Neural progenitor cell (in vitro differentiated cells): ENCODE results near the gene RUVBL1. TPM values are rescaled to one million over a fixed set of nuclear protein-coding genes. Genes with fewer than 3 reads are reported as not detected.

Source experiments
- DNase-seq: peaks from one replicate; pipeline ENCODE4 v3.0.0-alpha.2; 2016; ENCODE audit warnings: low spot score
- H2AFZ ChIP-seq: fragments of 200-600 bp; sonication (generic); replicated peaks from 2 replicates; pipeline ENCODE4 v1.6.1; 2016; ENCODE audit warnings: antibody characterized with exemption
- H3F3A ChIP-seq: fragments of 200-600 bp; sonication (generic); 2 replicates; pipeline ENCODE4 v1.6.1; 2016; ENCODE audit warnings: antibody characterized with exemption, low read depth
- H3K27ac ChIP-seq: fragments of 200-600 bp; sonication (generic); 2 replicates; pipeline ENCODE4 v1.5.1; 2016; ENCODE audit warnings: mild to moderate bottlenecking
- H3K27me3 ChIP-seq: fragments of 200-600 bp; sonication (generic); 2 replicates; pipeline ENCODE4 v1.6.1; 2016; ENCODE audit warnings: mild to moderate bottlenecking, moderate library complexity
- H3K36me3 ChIP-seq: fragments of 200-600 bp; sonication (generic); 2 replicates; pipeline ENCODE4 v1.5.1; 2016
- H3K4me1 ChIP-seq: fragments of 200-600 bp; sonication (generic); 2 replicates; pipeline ENCODE4 v1.6.1; 2016; ENCODE audit warnings: mixed run types
- H3K4me2 ChIP-seq: fragments of 200-600 bp; sonication (generic); 2 replicates; pipeline ENCODE4 v1.6.1; 2016
- H3K4me3 ChIP-seq: fragments of 200-600 bp; sonication (generic); 2 replicates; pipeline ENCODE4 v1.5.1; 2016
- H3K79me2 ChIP-seq: fragments of 200-600 bp; sonication (generic); 2 replicates; pipeline ENCODE4 v1.6.1; 2016; ENCODE audit warnings: low read depth
- H3K9ac ChIP-seq: fragments of 200-600 bp; sonication (generic); 2 replicates; pipeline ENCODE4 v1.6.1; 2016
- H3K9me3 ChIP-seq: fragments of 200-600 bp; sonication (generic); 2 replicates; pipeline ENCODE4 v1.5.1; 2016; ENCODE audit warnings: low read depth
- H4K20me1 ChIP-seq: fragments of 200-600 bp; sonication (generic); 2 replicates; pipeline ENCODE4 v1.6.1; 2016; ENCODE audit warnings: low read depth
- H3K27ac Mint-ChIP-seq: 3 replicates; pipeline ENCODE4 v1.8.0; 2021; ENCODE audit warnings: mixed read lengths
- H3K27me3 Mint-ChIP-seq: 2 replicates; pipeline ENCODE4 v1.8.0; 2022; ENCODE audit warnings: low read depth, mild to moderate bottlenecking, inconsistent platforms, moderate library complexity, mixed read lengths; ENCODE audit not compliant: insufficient read depth
- H3K36me3 Mint-ChIP-seq: 3 replicates; pipeline ENCODE4 v1.8.0; 2021; ENCODE audit warnings: mixed read lengths
- H3K4me1 Mint-ChIP-seq: 3 replicates; pipeline ENCODE4 v1.8.0; 2021; ENCODE audit warnings: mixed read lengths
- H3K4me3 Mint-ChIP-seq: 3 replicates; pipeline ENCODE4 v1.8.0; 2021; ENCODE audit warnings: mild to moderate bottlenecking, moderate library complexity, mixed read lengths
- H3K9me3 Mint-ChIP-seq: 3 replicates; pipeline ENCODE4 v1.8.0; 2020; ENCODE audit warnings: mixed read lengths
- EZH2 ChIP-seq: fragments of 200-600 bp; sonication (generic); IDR thresholded peaks from 2 replicates; pipeline ENCODE4 v1.6.1; 2017; ENCODE audit warnings: antibody characterized with exemption, mild to moderate bottlenecking, moderate library complexity
- EZH2phosphoT487 ChIP-seq: fragments of 200-600 bp; sonication (generic); IDR thresholded peaks from 2 replicates; pipeline ENCODE4 v1.6.1; 2017; ENCODE audit warnings: antibody characterized with exemption
- total RNA-seq: library from RNA; depleted of rRNA; stranded (reverse); fragments of >200 nt; gene quantifications from 2 replicates; pipeline ENCODE4 v1.2.3, GENCODE V29; 2015; ENCODE audit warnings: low replicate concordance
- TF ChIP-seq, protein P1 (sequence below): fragments of 200-600 bp; sonication (generic); IDR thresholded peaks from 2 replicates; pipeline ENCODE4 v1.5.1; 2017; ENCODE audit warnings: antibody characterized with exemption, mild to moderate bottlenecking

The RUVBL1 gene
- total RNA-seq, 1 donor from 2014 or later = 110 TPM

DNA sequence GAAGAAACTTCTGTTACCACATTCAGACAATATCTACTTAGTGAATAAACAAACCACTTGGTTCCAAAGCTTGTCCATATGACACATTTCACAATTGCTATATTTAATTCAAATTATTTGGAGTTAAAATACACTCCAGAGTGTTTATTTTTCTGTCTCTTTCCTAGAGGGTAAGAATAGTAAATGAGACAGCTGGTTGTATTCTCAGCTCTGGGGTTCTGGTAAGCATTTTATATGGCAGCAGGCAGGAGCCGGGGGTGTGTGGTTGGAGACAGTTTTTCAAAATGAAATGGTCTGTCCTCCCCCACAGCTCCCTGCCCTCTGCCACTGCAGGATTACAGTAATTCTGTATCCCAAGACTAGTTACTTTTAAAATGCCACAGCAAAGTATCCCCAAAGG lies 82.3 kb downstream of the RUVBL1 start:
- Mint-ChIP-seq H3K4me1 (no peaks in the 10 kb centered on the region), H3K36me3 (no peaks in the 10 kb centered on the region), H3K27ac (no peak overlapping the region), H3K27me3 (peaks cover 3% of the 10 kb centered on the region), H3K9me3 (no peaks in the 10 kb centered on the region), H3K4me3 (no peak overlapping the region)
- Histone ChIP-seq H3K27me3 (peaks cover 63% of the 10 kb centered on the region), H3K36me3 (no peaks in the 10 kb centered on the region), H3K9ac (no peak overlapping the region), H3K4me3 (no peak overlapping the region), H3K79me2 (no peaks in the 10 kb centered on the region), H2AFZ (no peak overlapping the region), H3K4me1 (no peaks in the 10 kb centered on the region), H3K4me2 (no peak overlapping the region), H3K27ac (no peak overlapping the region), H3F3A (no peaks in the 10 kb centered on the region), H4K20me1 (no peaks in the 10 kb centered on the region), H3K9me3 (no peaks in the 10 kb centered on the region)
- DNase-seq = no peak
- TF ChIP-seq, protein P1, sequence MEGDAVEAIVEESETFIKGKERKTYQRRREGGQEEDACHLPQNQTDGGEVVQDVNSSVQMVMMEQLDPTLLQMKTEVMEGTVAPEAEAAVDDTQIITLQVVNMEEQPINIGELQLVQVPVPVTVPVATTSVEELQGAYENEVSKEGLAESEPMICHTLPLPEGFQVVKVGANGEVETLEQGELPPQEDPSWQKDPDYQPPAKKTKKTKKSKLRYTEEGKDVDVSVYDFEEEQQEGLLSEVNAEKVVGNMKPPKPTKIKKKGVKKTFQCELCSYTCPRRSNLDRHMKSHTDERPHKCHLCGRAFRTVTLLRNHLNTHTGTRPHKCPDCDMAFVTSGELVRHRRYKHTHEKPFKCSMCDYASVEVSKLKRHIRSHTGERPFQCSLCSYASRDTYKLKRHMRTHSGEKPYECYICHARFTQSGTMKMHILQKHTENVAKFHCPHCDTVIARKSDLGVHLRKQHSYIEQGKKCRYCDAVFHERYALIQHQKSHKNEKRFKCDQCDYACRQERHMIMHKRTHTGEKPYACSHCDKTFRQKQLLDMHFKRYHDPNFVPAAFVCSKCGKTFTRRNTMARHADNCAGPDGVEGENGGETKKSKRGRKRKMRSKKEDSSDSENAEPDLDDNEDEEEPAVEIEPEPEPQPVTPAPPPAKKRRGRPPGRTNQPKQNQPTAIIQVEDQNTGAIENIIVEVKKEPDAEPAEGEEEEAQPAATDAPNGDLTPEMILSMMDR = no peak
- no peak for TF ChIP-seq EZH2phosphoT487
- TF ChIP-seq EZH2 = no peak

DNA sequence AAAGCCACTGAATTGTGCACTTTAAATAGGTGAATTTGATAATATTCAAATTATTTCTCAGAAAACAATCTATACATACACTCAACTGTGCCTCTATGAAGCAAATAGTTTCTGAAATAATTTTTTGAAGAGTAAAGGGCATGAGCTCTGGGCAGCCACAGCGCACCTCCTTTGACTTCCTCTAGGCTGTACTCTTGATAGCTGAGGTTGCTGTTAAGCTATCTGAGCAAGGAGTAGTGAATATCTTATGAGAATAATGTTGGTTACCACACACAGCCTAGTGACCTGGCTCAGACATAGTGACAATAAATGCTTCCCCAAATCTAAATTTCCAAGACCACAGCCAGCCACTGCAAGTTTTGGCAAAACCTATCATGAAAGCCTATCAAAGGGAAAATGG lies 83.0 kb downstream of the RUVBL1 start:
- Histone ChIP-seq H3K4me3 (no peak overlapping the region), H3K27ac (no peak overlapping the region), H3F3A (no peaks in the 10 kb centered on the region), H3K9ac (no peak overlapping the region), H3K4me2 (no peak overlapping the region), H2AFZ (no peak overlapping the region), H4K20me1 (no peaks in the 10 kb centered on the region), H3K4me1 (no peaks in the 10 kb centered on the region), H3K79me2 (no peaks in the 10 kb centered on the region), H3K9me3 (no peaks in the 10 kb centered on the region), H3K27me3 (peaks cover 58% of the 10 kb centered on the region), H3K36me3 (no peaks in the 10 kb centered on the region)
- Mint-ChIP-seq H3K4me1 (no peaks in the 10 kb centered on the region), H3K27me3 (no peaks in the 10 kb centered on the region), H3K27ac (no peak overlapping the region), H3K4me3 (no peak overlapping the region), H3K36me3 (no peaks in the 10 kb centered on the region), H3K9me3 (no peaks in the 10 kb centered on the region)
- DNase-seq = no peak
- TF ChIP-seq EZH2phosphoT487 (no peak), EZH2 (no peak)
- TF ChIP-seq, protein P1 = no peak

DNA sequence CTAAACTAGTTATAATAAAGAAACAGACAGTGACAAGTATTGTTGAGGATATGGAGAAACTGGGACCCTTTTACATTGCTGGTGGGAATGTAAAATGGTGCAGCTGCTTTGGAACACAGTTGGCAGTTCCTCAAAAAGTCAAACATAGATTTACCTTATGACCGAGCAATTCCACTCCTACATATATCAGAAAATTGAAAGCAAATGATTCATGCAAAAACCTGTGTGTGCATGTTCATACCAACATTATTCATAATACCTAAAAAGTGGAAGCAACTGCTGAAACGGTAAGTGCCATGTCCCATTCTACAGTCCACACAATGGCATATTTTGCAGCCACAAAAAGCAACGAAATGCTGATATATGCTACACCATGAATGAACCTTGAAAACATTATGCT lies 83.6 kb downstream of the RUVBL1 start:
- Histone ChIP-seq H2AFZ (no peak overlapping the region), H3K27me3 (peaks cover 53% of the 10 kb centered on the region), H3K36me3 (no peaks in the 10 kb centered on the region), H4K20me1 (no peaks in the 10 kb centered on the region), H3F3A (no peaks in the 10 kb centered on the region), H3K79me2 (no peaks in the 10 kb centered on the region), H3K4me3 (no peak overlapping the region), H3K4me1 (no peaks in the 10 kb centered on the region), H3K9ac (no peak overlapping the region), H3K27ac (no peak overlapping the region), H3K9me3 (no peaks in the 10 kb centered on the region), H3K4me2 (no peak overlapping the region)
- no peak overlapping the region for H3K4me3 Mint-ChIP-seq
- H3K4me1 Mint-ChIP-seq = no peaks in the 10 kb centered on the region
- no peaks in the 10 kb centered on the region for H3K36me3 Mint-ChIP-seq
- DNase-seq = no peak
- TF ChIP-seq EZH2 (no peak), EZH2phosphoT487 (no peak)
- TF ChIP-seq, protein P1 = no peak
- no peaks in the 10 kb centered on the region for H3K27me3 Mint-ChIP-seq
- no peaks in the 10 kb centered on the region for H3K9me3 Mint-ChIP-seq
- no peak overlapping the region for H3K27ac Mint-ChIP-seq
